ENCODE measurements around the gene BBS12. TPM values are rescaled to one million over a fixed set of nuclear protein-coding genes. Genes with fewer than 3 reads are reported as not detected.
"Not testable (repeated sequence)": the region's sequence is repeated elsewhere in the genome, so short reads cannot be mapped to it uniquely, and the experiment has no call there.

Gene BBS12
- total RNA-seq, 3 donors from 2014 or later = 3.3 to 5.4 (median 3.9) TPM

DNA sequence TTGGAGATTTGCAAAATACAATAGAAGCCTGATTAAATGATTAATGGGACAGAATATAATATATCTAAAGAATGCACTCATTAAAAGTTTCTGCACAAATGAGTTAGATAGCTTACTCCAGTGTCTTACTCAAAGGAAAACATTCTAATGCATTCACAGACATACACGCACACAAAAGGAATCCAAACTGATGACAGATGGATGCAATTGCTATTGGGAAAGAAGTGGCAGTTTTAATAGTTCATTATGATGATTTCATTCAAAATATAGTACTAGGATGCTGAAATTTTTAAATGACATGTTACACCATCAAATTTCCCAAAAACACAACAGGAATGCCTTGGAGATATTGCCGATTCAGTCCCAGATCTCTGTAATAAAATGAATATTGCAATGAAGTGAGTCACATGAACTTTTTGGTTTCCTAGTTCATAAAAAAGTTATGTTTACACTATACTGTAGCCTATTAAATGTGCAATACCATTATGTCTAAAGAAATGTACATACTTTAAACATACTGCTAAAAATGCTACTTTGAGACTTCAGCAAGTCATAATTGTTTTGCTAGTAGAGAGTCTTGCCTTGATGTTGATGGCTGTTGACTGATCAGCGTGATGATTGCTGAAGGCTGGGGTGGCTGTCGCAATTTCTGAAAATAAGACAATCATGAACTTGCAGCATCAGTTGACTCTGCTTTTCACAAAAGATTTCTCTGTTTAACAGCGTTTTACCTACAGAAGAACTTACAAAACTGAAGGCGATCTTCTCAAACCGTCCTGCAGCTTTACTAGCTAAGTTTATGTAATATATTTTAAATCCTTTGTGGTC lies 45.6 kb downstream of the BBS12 start:
- Histone ChIP-seq H3K9me3 (no peaks in the 10 kb centered on the region), H3K4me3 (no peak overlapping the region), H3K36me3 (ENCODE audit: low read depth) (no peaks in the 10 kb centered on the region), H3K4me1 (ENCODE audit: low read depth) (no peaks in the 10 kb centered on the region)
- intact Hi-C loops (cut with DNase I, micrococcal nuclease) = no loop called here
- DNase-seq = no peak
- TF ChIP-seq, protein P1, sequence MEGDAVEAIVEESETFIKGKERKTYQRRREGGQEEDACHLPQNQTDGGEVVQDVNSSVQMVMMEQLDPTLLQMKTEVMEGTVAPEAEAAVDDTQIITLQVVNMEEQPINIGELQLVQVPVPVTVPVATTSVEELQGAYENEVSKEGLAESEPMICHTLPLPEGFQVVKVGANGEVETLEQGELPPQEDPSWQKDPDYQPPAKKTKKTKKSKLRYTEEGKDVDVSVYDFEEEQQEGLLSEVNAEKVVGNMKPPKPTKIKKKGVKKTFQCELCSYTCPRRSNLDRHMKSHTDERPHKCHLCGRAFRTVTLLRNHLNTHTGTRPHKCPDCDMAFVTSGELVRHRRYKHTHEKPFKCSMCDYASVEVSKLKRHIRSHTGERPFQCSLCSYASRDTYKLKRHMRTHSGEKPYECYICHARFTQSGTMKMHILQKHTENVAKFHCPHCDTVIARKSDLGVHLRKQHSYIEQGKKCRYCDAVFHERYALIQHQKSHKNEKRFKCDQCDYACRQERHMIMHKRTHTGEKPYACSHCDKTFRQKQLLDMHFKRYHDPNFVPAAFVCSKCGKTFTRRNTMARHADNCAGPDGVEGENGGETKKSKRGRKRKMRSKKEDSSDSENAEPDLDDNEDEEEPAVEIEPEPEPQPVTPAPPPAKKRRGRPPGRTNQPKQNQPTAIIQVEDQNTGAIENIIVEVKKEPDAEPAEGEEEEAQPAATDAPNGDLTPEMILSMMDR (IDR thresholded peaks at IDR 0.05) = no peak
- ATAC-seq = no peak

DNA sequence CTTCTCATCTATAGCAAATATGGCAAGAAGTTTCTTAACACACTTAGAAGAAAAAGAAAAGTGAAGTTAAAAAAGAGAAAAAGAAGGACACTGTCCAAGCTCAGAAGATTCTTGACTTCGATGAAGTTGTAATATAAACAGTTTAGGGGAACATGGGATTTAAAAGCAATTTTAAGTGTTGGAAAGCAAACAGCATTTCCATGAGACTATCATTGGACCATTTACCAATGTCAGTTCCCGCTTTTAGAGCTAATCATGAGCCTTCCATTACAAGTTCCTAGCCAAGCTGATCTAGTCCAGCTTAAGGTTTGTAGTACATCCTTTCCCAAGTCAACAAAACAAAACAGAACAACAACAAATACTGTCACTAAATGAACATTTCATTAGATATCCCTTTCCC lies 49.0 kb downstream of the BBS12 start:
- TF ChIP-seq, protein P1 (IDR thresholded peaks at IDR 0.05) = no peak
- intact Hi-C loops (cut with DNase I, micrococcal nuclease) = no loop called here
- H3K4me3 ChIP-seq = no peak overlapping the region
- no peak for ATAC-seq
- H3K4me1 ChIP-seq (ENCODE audit: low read depth) = peaks cover 9% of the 10 kb centered on the region
- H3K9me3 ChIP-seq = no peaks in the 10 kb centered on the region
- DNase-seq = no peak
- no peaks in the 10 kb centered on the region for H3K36me3 ChIP-seq (ENCODE audit: low read depth)

DNA sequence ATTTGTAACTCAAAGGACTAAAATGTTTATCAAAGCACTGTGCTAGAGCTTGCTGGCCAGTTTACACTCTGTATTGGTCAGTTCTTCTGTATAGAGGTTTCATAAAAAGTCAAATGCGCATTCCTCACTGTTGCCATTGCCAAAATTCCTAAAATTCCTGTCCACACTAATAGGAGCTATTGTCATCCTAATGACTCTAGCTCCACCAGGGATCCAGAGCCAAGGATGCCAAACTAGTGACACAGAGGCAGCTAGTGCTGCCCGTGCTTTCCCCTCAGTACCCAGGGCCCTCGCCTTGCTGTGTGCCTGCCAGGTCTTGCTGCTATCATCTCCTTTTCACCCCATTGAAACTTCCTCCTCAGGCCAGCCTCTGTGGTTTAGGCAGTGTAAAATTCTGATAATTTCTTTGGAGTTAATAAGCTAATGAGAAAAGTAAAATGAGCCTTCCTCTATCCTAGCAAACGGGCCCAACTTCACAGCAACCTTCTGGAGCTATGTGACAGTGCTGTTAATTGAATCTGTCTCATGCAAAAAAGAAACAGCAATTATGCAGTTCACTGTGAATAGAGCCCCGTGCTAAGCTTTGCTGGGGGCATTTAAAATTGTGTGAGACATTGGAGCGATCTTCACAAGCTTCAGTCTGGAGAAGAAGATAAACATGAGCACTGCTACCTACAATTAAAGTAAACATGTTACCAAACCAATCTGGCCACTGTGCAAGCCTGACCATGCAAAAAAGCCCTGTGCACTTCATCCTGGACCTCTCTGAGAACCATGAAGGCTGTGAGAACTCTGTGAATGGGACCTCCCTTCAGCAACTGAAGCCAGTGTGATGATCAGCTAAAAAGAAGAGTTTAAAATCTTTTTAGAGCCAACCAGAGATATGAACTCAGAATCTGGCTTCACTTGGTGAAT lies 51.1 kb downstream of the BBS12 start:
- H3K4me1 ChIP-seq (ENCODE audit: low read depth) = peaks cover 9% of the 10 kb centered on the region
- DNase-seq (no peak), ATAC-seq (peak; percentile 64)
- no peak overlapping the region for H3K4me3 ChIP-seq
- H3K9me3 ChIP-seq = no peaks in the 10 kb centered on the region
- TF ChIP-seq, protein P1 (IDR thresholded peaks at IDR 0.05) = no peak
- no peaks in the 10 kb centered on the region for H3K36me3 ChIP-seq (ENCODE audit: low read depth)
- intact Hi-C loops (cut with DNase I, micrococcal nuclease) = no loop called here

DNA sequence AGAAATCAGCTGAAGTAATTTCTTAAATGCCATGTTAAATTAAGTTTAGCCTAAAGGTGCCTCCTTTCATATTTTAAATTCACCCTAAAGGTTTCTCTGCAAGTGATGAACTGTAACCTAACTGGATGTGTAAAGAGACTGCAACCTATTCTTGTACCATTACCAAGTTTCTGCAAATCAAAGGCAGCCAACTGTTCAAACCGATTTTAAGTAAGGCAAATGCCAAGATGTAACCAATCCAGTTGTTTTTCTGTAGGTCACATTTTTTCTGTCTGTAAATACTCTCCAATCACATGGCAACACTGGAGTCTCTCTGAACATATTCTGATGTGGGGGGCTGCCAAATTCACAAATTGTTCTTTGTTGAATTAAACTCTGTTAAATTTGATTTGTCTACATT lies 51.8 kb downstream of the BBS12 start:
- Histone ChIP-seq H3K4me3 (no peak overlapping the region), H3K36me3 (ENCODE audit: low read depth) (no peaks in the 10 kb centered on the region), H3K4me1 (ENCODE audit: low read depth) (peaks cover 9% of the 10 kb centered on the region), H3K9me3 (no peaks in the 10 kb centered on the region)
- intact Hi-C loops (cut with DNase I, micrococcal nuclease) = no loop called here
- DNase-seq (no peak), ATAC-seq (no peak)
- TF ChIP-seq, protein P1 (IDR thresholded peaks at IDR 0.05) = no peak

DNA sequence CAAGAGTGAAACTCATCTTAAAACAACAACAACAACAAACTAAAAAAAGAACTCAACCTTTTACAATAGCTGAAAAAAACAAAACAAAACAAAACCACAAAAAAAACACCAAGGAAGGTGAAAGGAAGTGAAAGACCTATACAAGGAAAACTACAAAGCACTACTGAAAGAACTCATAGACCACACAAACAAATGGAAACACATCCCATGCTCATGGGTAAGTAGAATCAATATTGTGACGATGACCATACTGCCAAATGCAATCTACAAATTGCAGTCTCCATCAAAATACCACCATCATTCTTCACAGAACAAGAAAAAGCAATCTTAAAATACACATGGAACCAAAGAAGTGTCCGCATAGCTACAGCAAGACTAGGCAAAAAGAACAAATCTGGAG lies 52.6 kb downstream of the BBS12 start:
- Histone ChIP-seq H3K4me3 (no peak overlapping the region), H3K36me3 (ENCODE audit: low read depth) (no peaks in the 10 kb centered on the region), H3K9me3 (no peaks in the 10 kb centered on the region), H3K4me1 (ENCODE audit: low read depth) (peaks cover 9% of the 10 kb centered on the region)
- TF ChIP-seq, protein P1 (IDR thresholded peaks at IDR 0.05) = no peak
- DNase-seq (no peak), ATAC-seq (no peak)
- intact Hi-C loops (cut with DNase I, micrococcal nuclease) = no loop called here

DNA sequence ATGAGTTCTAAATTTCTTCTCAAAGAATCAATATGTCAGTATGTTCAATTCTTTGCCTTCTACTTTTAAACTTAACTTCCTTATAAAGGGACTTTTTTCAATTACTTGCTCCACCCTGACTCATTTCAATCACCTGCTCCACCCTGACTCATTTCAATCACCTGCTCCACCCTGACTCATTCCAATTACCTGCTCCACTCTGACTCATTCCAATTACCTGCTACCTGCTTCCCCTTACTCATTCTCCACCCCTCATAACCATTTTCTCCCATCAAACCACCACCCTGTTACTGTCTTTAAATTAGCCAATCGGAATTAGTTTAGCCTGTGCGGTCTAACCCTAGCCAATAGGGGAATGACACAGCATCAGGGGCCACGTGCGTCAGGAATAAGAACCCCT lies 53.8 kb downstream of the BBS12 start:
- intact Hi-C loops (cut with DNase I, micrococcal nuclease); H3K4me3 ChIP-seq; H3K9me3 ChIP-seq; H3K4me1 ChIP-seq (ENCODE audit: low read depth); H3K36me3 ChIP-seq (ENCODE audit: low read depth): not testable (repeated sequence)
- DNase-seq (peak in 1 of 3 donors; percentile 40), ATAC-seq (peak; percentile 92)

DNA sequence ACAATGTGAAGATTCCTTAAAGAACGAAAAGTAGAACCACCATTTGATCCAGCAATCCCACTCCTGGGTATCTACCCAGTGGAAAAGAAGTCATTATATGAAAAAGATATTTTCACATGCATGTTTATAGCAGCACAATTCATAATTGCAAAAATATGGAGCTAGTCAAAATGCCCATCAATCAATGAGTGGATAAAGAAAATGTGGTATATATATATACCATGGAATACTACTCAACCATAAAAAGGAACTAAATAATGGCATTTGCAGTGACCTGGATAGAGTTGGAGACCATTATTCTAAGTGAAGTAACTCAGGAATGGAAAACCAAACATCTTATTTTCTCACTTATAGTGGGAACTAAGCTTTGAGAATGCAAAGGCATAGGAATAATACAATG lies 54.4 kb downstream of the BBS12 start:
- H3K9me3 ChIP-seq; H3K4me1 ChIP-seq (ENCODE audit: low read depth); intact Hi-C loops (cut with DNase I, micrococcal nuclease); DNase-seq; ATAC-seq; H3K36me3 ChIP-seq (ENCODE audit: low read depth); H3K4me3 ChIP-seq: not testable (repeated sequence)
